ENCODE results near the gene TNNC1.

TNNC1 gene
- total RNA-seq: 0 to 0.77 (median 0) reads per million in 17 experiments

- no peak for DNase-seq
These were observed at the start of gene TNNC1 for GRCh38 chr3:52453496-52454249. Gene TNNC1 (minus strand): TSS chr3:52454041. CDS start chr3:52454015, 26 bp downstream.

- no peak for DNase-seq
These were observed 49.0 kb upstream of the TNNC1 start for GRCh38 chr3:52502808-52503350.

- DNase-seq: no peak
These were observed 48.2 kb upstream of the TNNC1 start for GRCh38 chr3:52502001-52502400.

- DNase-seq: no peak
These were observed 47.2 kb upstream of the TNNC1 start for GRCh38 chr3:52501046-52501445.

- peak; percentile 95 to 97 (median 96) for DNase-seq
These were observed 44.6 kb upstream of the TNNC1 start for GRCh38 chr3:52498137-52499054.

- DNase-seq: peak; percentile 59 to 68 (median 64)
These were observed 42.1 kb upstream of the TNNC1 start for GRCh38 chr3:52495777-52496602.

GRCh38 chr3:52494886-52495495, 41.1 kb upstream of the TNNC1 start, which contains the start of gene STAB1:
Gene STAB1 (plus strand): TSS chr3:52495338. CDS start chr3:52495414, 76 bp downstream.
- DNase-seq: peak; percentile 61 to 87 (median 74)

- peak in 1 of 4 experiments; percentile 26 for DNase-seq
These were observed 40.6 kb upstream of the TNNC1 start for GRCh38 chr3:52494445-52494844.

- DNase-seq: no peak
These were observed 39.6 kb upstream of the TNNC1 start for GRCh38 chr3:52493232-52494017.

GRCh38 chr3:52492059-52492458, 38.2 kb upstream of the TNNC1 start:
- no peak for DNase-seq

GRCh38 chr3:52490939-52491526, 37.2 kb upstream of the TNNC1 start:
- peak; percentile 85 to 93 (median 92) for DNase-seq

- no peak for DNase-seq
These were observed 36.4 kb upstream of the TNNC1 start for GRCh38 chr3:52490035-52490938.

GRCh38 chr3:52489453-52489852, 35.6 kb upstream of the TNNC1 start:
- DNase-seq: no peak

GRCh38 chr3:52488746-52489145, 34.9 kb upstream of the TNNC1 start:
- no peak for DNase-seq

- DNase-seq: no peak
These were observed 34.2 kb upstream of the TNNC1 start for GRCh38 chr3:52487788-52488691.

GRCh38 chr3:52487050-52487787, 33.4 kb upstream of the TNNC1 start:
- no peak for DNase-seq

- no peak for DNase-seq
These were observed 31.0 kb upstream of the TNNC1 start for GRCh38 chr3:52484680-52485461.

Data from suppressor macrophage (primary cell).